Caco-2 (cell line): ENCODE data around the gene CLEC16A. TPM values are rescaled to one million over a fixed set of nuclear protein-coding genes. Genes with fewer than 3 reads are reported as not detected.
A peak's percentile ranks its signal among the peaks of the same experiment; 100 is the strongest.

Experiments
- BruUV-seq: library from RNA; stranded (reverse); fragments of 400-500 nt; replicated peaks from 2 replicates; lab custom pipeline; 2021; lab: Mats Ljungman, UMichigan
- CTCF ChIA-PET: fragments of 300-600 bp; sonication (Branson Sonifier 250); formaldehyde crosslinking; loops from one replicate; lab custom pipeline; 2022; ENCODE audit warnings: antibody characterized with exemption; lab: Charles Lee
- POLR2A ChIA-PET: fragments of 300-600 bp; sonication (Branson Sonifier 250); formaldehyde crosslinking; loops from one replicate; lab custom pipeline; 2022; ENCODE audit warnings: antibody characterized with exemption; lab: Charles Lee
- DNase-seq, 2 experiments: peaks; one replicate each; pipeline versions ENCODE4 v3.0.0 to v3.0.0-alpha.2; 2020 to 2022
- H3K27me3 ChIP-seq: replicated peaks from 2 replicates; pipeline ENCODE4 v1.6.0; 2011; ENCODE audit warnings: low read length; ENCODE audit not compliant: control insufficient read depth, insufficient read depth
- H3K36me3 ChIP-seq: 2 replicates; pipeline ENCODE4 v1.5.1; 2011; ENCODE audit warnings: low read length; ENCODE audit not compliant: control insufficient read depth, insufficient read depth
- H3K4me1 ChIP-seq: fragments of 250-450 bp; sonication (Bioruptor Pico); 2 replicates; pipeline ENCODE4 v1.5.1; 2020; ENCODE audit warnings: mild to moderate bottlenecking
- H3K4me3 ChIP-seq: 2 replicates; pipeline ENCODE4 v1.5.1; 2011; ENCODE audit warnings: low read depth, mild to moderate bottlenecking, control low read depth, low read length
- H3K9me3 ChIP-seq: fragments of 250-450 bp; sonication (Bioruptor Pico); 2 replicates; pipeline ENCODE4 v1.5.1; 2020; ENCODE audit warnings: mild to moderate bottlenecking, moderate library complexity
- H3K27ac Mint-ChIP-seq: one replicate; pipeline ENCODE4 v1.8.0; 2022; ENCODE audit warnings: mixed read lengths; ENCODE audit not compliant: unreplicated experiment
- H3K27me3 Mint-ChIP-seq: one replicate; pipeline ENCODE4 v1.8.0; 2022; ENCODE audit warnings: mixed read lengths; ENCODE audit not compliant: insufficient read depth, unreplicated experiment
- H3K36me3 Mint-ChIP-seq: one replicate; pipeline ENCODE4 v1.8.0; 2022; ENCODE audit warnings: mild to moderate bottlenecking, mixed read lengths; ENCODE audit not compliant: insufficient read depth, unreplicated experiment
- H3K4me1 Mint-ChIP-seq: one replicate; pipeline ENCODE4 v1.8.0; 2022; ENCODE audit warnings: low read depth, mixed read lengths; ENCODE audit not compliant: unreplicated experiment
- H3K4me3 Mint-ChIP-seq: one replicate; pipeline ENCODE4 v1.8.0; 2022; ENCODE audit warnings: mild to moderate bottlenecking, moderate library complexity, mixed read lengths; ENCODE audit not compliant: unreplicated experiment
- H3K9me3 Mint-ChIP-seq: one replicate; pipeline ENCODE4 v1.8.0; 2022; ENCODE audit warnings: mixed read lengths; ENCODE audit not compliant: unreplicated experiment
- CTCF ChIP-seq, 2 experiments: fragments of 200-600 bp in 1 of 2; IDR thresholded peaks; 1 replicate in 1 of 2; 2 replicates in 1 of 2; pipeline versions ENCODE4 v1.5.1 to v1.8.0; 2011 to 2022; ENCODE audit warnings: antibody characterized with exemption in 1 of 2, control low read depth in 1 of 2, inconsistent platforms in 1 of 2, low read depth in 1 of 2, low read length in 1 of 2, mild to moderate bottlenecking in 1 of 2, moderate library complexity in 1 of 2; ENCODE audit not compliant: insufficient read depth in 1 of 2, severe bottlenecking in 1 of 2, unreplicated experiment in 1 of 2
- intact Hi-C: fragments of 100-400 bp; cut with micrococcal nuclease; formaldehyde crosslinking; loops from one replicate; pipeline ENCODE4 v1.10.0; 2022; ENCODE audit not compliant: unreplicated experiment
- total RNA-seq: library from RNA; stranded (reverse); gene quantifications from 2 replicates; pipeline ENCODE4 v1.2.3, GENCODE V29; 2022

Gene CLEC16A
- total RNA-seq, 1 experiment from 2014 or later: 27.0 TPM

- intact Hi-C loops: no loop called here
- H3K9me3 Mint-ChIP-seq: no peaks in the 10 kb centered on the region
- no peak overlapping the region for H3K4me3 Mint-ChIP-seq
- Histone ChIP-seq H3K4me3 (no peak overlapping the region), H3K36me3 (no peaks in the 10 kb centered on the region; the same call in 1 of the 2 replicates), H3K4me1 (peaks cover 6% of the 10 kb centered on the region; the same call in 1 of the 2 replicates), H3K9me3 (no peaks in the 10 kb centered on the region), H3K27me3 (no peaks in the 10 kb centered on the region)
- BruUV-seq: no TSS peak
- peaks cover 23% of the 10 kb centered on the region for H3K36me3 Mint-ChIP-seq
- ChIA-PET POLR2A (no interaction called here), CTCF (interaction anchor here (0.6 to 1.7 kb wide), 5 partner anchors 11 to 259 kb away, joined by 3 to 7 read pairs (median 3); partner anchors contain the start of gene DEXI)
- H3K27me3 Mint-ChIP-seq: no peaks in the 10 kb centered on the region
- no peaks in the 10 kb centered on the region for H3K4me1 Mint-ChIP-seq
- TF ChIP-seq CTCF (IDR thresholded peaks at IDR 0.05; ENCODE audit: insufficient read depth in 1 of 2, low read depth in 1 of 2, low read length in 1 of 2, severe bottlenecking in 1 of 2, unreplicated experiment in 1 of 2): no peak
- no peak overlapping the region for H3K27ac Mint-ChIP-seq
- DNase-seq: no peak
These were observed 14.3 kb upstream of the CLEC16A start for GRCh38 chr16:10929853-10930754.

- no peak for DNase-seq
- H3K27ac Mint-ChIP-seq: no peak overlapping the region
- ChIA-PET CTCF (interaction anchor here (0.6 to 1.7 kb wide), 4 partner anchors 10 to 84 kb away, joined by 3 to 7 read pairs (median 4); partner anchors contain the start of gene DEXI), POLR2A (no interaction called here)
- peaks cover 18% of the 10 kb centered on the region for H3K36me3 Mint-ChIP-seq
- TF ChIP-seq CTCF (IDR thresholded peaks at IDR 0.05; ENCODE audit: insufficient read depth in 1 of 2, low read depth in 1 of 2, low read length in 1 of 2, severe bottlenecking in 1 of 2, unreplicated experiment in 1 of 2): peak; percentile 22 to 26
- no peaks in the 10 kb centered on the region for H3K27me3 Mint-ChIP-seq
- intact Hi-C loops: no loop called here
- BruUV-seq: no TSS peak
- Histone ChIP-seq H3K9me3 (no peaks in the 10 kb centered on the region), H3K36me3 (no peaks in the 10 kb centered on the region; the same call in 1 of the 2 replicates), H3K4me1 (peaks cover 6% of the 10 kb centered on the region; the same call in 1 of the 2 replicates), H3K27me3 (no peaks in the 10 kb centered on the region), H3K4me3 (no peak overlapping the region)
- H3K4me3 Mint-ChIP-seq: no peak overlapping the region
- H3K4me1 Mint-ChIP-seq: no peaks in the 10 kb centered on the region
- no peaks in the 10 kb centered on the region for H3K9me3 Mint-ChIP-seq
These were observed 13.6 kb upstream of the CLEC16A start for GRCh38 chr16:10930755-10931093.

GRCh38 chr16:10931134-10931533 lies 13.2 kb upstream of the CLEC16A start:
- ChIA-PET CTCF (interaction anchor here (0.6 to 1.7 kb wide), 3 partner anchors 11 to 84 kb away, joined by 3 to 7 read pairs (median 4); partner anchors contain the start of gene DEXI), POLR2A (no interaction called here)
- Mint-ChIP-seq H3K9me3 (no peaks in the 10 kb centered on the region), H3K4me3 (no peak overlapping the region), H3K36me3 (peaks cover 13% of the 10 kb centered on the region), H3K27ac (no peak overlapping the region), H3K4me1 (no peaks in the 10 kb centered on the region), H3K27me3 (no peaks in the 10 kb centered on the region)
- intact Hi-C loops: no loop called here
- H3K27me3 ChIP-seq: no peaks in the 10 kb centered on the region
- H3K36me3 ChIP-seq: no peaks in the 10 kb centered on the region; the same call in 1 of the 2 replicates
- no peaks in the 10 kb centered on the region for H3K9me3 ChIP-seq
- BruUV-seq: no TSS peak
- DNase-seq: no peak
- H3K4me3 ChIP-seq: no peak overlapping the region
- no peak for TF ChIP-seq CTCF (IDR thresholded peaks at IDR 0.05; ENCODE audit: insufficient read depth in 1 of 2, low read depth in 1 of 2, low read length in 1 of 2, severe bottlenecking in 1 of 2, unreplicated experiment in 1 of 2)
- H3K4me1 ChIP-seq: peaks cover 6% of the 10 kb centered on the region; the same call in 1 of the 2 replicates
